ENCODE data around the gene CEP89.
"Not testable (repeated sequence)": the region's sequence is repeated elsewhere in the genome, so short reads cannot be mapped to it uniquely, and the experiment has no call there.

DNA sequence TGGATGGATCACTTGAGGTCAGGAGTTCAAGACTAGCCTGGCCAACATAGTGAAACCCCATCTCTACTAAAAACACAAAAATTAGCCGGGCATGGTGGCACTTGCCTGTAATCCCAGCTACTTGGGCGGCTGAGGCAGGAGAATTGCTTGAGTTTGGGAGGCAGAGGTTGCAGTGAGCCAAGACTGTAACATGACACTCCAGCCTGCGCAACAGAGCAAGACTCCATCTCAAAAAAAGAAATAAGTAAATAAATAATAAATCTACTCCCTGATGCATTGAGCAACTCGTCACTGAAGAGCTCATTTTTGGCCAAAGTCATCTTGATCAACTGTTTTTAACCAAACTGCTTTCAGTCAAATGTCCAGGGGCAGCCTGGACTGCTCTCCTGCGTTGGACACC, 30.5 kb downstream of the CEP89 start:
- TF ChIP-seq FOS (IDR thresholded peaks at IDR 0.05; ENCODE audit: low read depth, low read length); POLR2A (IDR thresholded peaks at IDR 0.05; ENCODE audit: low read depth, low read length); CTCF (conservative IDR thresholded peaks at IDR 0.05; ENCODE audit: low read depth, low read length); MXI1 (IDR thresholded peaks at IDR 0.05; ENCODE audit: borderline replicate concordance, low read depth, low read length); RFX5 (IDR thresholded peaks at IDR 0.05; ENCODE audit: low read depth, low read length); RAD21 (IDR thresholded peaks at IDR 0.05; ENCODE audit: low read length); SMC3 (IDR thresholded peaks at IDR 0.05; ENCODE audit: low read depth, low read length); CHD1 (IDR thresholded peaks at IDR 0.05; ENCODE audit: low read depth, low read length); MAFK (IDR thresholded peaks at IDR 0.05; ENCODE audit: low read depth, low read length); BHLHE40 (IDR thresholded peaks at IDR 0.05; ENCODE audit: low read depth, low read length): not testable (repeated sequence)
- TF ChIP-seq, protein P1, sequence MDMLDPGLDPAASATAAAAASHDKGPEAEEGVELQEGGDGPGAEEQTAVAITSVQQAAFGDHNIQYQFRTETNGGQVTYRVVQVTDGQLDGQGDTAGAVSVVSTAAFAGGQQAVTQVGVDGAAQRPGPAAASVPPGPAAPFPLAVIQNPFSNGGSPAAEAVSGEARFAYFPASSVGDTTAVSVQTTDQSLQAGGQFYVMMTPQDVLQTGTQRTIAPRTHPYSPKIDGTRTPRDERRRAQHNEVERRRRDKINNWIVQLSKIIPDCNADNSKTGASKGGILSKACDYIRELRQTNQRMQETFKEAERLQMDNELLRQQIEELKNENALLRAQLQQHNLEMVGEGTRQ (IDR thresholded peaks at IDR 0.05; ENCODE audit: low read depth, low read length): not testable (repeated sequence)
- TF ChIP-seq, protein P2, sequence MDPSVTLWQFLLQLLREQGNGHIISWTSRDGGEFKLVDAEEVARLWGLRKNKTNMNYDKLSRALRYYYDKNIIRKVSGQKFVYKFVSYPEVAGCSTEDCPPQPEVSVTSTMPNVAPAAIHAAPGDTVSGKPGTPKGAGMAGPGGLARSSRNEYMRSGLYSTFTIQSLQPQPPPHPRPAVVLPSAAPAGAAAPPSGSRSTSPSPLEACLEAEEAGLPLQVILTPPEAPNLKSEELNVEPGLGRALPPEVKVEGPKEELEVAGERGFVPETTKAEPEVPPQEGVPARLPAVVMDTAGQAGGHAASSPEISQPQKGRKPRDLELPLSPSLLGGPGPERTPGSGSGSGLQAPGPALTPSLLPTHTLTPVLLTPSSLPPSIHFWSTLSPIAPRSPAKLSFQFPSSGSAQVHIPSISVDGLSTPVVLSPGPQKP (IDR thresholded peaks at IDR 0.05; ENCODE audit: borderline replicate concordance, low read depth, low read length): not testable (repeated sequence)

All from IMR-90 (cell line).